Heart left ventricle (tissue), 13 donors: ENCODE results near the gene ZNF195.
"Not testable (repeated sequence)": the region's sequence is repeated elsewhere in the genome, so short reads cannot be mapped to it uniquely, and the experiment has no call there.

ENCODE experiments used
- POLR2A ChIP-seq, 2 donors: fragments of 450-650 bp; IDR thresholded peaks; one replicate each; pipeline ENCODE4 v1.6.1; 2017; ENCODE audit warnings: antibody characterized with exemption in 2 of 2, mild to moderate bottlenecking in 2 of 2, moderate library complexity in 2 of 2
- TF ChIP-seq, protein P1 (sequence below), 12 donors: fragments of 200-600 bp; sonication (generic) in 4 of 12; IDR thresholded peaks; one replicate each; pipeline versions ENCODE4 v1.5.0 to v1.8.0; 2018 to 2022; ENCODE audit warnings: antibody characterized with exemption in 12 of 12, mild to moderate bottlenecking in 5 of 12
- donor health status: ischemic (EF 13 %, LVEDD 7.1; RV severe dilation, severe dysfunction).
- donor health status: DM: no; HTN: yes; CAD: no.
- donor health status: DM: no; HTN: no; CAD: no.
- donor health status: ischemic (EF 25% LVEDD 6.9; RV normal size, moderate dysfunction).
- donor health status: ischemic (EF 25% LVEDD 5.7; RV mildly dilated, moderate dysfunction).
- donor health status: ischemic (EF 35%, LVEDD 5.7; RV mildly dilated, moderate dysfunction).
- donor health status: nonischemic (EF 11% LVEDD 7.7; RV severe dilation, severe dysfunction).
- donor health status: DM: yes; HTN: yes; CAD: no.
- donor health status: PGD.
- donor health status: ischemic (EF 29% LVEDD 5.4; RV normal size, mild dysfunction).
- donor health status: nonischemic (EF 23%, LVEDD 6.1; RV moderate dilation, normal function).

DNA sequence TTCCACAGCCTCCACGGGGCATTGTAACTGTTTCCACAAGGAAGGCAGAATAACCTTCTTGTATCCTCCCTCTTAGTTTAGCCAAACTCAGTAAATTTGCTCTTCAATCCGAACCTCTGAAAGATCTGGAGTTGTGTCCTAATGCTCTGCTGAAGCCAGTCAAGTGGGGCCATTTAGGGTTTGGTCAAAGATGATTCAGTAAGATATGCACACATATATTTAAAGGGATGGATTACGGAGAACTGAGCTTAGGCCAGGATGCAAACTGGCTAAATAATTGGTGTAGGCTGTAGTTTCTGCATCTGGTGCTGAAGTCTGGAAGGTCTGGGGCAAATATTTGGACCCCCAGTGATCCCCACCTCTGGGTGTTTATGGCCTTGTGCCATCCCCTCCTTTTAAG is 47.9 kb downstream of the ZNF195 start:
- TF ChIP-seq, protein P1, sequence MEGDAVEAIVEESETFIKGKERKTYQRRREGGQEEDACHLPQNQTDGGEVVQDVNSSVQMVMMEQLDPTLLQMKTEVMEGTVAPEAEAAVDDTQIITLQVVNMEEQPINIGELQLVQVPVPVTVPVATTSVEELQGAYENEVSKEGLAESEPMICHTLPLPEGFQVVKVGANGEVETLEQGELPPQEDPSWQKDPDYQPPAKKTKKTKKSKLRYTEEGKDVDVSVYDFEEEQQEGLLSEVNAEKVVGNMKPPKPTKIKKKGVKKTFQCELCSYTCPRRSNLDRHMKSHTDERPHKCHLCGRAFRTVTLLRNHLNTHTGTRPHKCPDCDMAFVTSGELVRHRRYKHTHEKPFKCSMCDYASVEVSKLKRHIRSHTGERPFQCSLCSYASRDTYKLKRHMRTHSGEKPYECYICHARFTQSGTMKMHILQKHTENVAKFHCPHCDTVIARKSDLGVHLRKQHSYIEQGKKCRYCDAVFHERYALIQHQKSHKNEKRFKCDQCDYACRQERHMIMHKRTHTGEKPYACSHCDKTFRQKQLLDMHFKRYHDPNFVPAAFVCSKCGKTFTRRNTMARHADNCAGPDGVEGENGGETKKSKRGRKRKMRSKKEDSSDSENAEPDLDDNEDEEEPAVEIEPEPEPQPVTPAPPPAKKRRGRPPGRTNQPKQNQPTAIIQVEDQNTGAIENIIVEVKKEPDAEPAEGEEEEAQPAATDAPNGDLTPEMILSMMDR (IDR thresholded peaks at IDR 0.05), result not testable (repeated sequence)
- not testable (repeated sequence) for TF ChIP-seq POLR2A (IDR thresholded peaks at IDR 0.05)
